NCI-H146 (cell line): ENCODE measurements around the gene LHX3.

Experiments used
- DNase-seq: peaks from one replicate; lab custom pipeline; 2025; lab: John Stamatoyannopoulos, UW

Gene LHX3

DNA sequence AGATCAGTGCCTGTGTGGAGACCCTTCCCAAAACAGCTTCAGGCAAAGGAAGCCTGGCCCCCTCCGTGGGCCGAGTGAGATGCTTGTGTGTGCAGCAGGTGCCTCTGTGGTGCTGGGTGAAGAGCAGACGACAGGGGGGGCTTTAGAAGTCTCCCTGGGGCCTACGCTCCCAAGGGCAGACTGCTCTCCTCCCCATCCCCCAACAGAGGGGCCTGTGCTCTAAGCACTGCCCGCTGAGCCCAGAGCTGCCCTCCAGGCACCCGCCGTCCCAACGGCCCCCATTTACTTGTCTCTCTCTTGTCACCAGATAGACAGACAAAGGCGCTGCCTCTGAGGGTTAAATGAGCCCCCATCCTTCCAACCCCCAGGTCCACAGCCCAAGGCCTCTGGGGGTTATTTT lies 2.7 kb upstream of the LHX3 start:
- no peak for DNase-seq

DNA sequence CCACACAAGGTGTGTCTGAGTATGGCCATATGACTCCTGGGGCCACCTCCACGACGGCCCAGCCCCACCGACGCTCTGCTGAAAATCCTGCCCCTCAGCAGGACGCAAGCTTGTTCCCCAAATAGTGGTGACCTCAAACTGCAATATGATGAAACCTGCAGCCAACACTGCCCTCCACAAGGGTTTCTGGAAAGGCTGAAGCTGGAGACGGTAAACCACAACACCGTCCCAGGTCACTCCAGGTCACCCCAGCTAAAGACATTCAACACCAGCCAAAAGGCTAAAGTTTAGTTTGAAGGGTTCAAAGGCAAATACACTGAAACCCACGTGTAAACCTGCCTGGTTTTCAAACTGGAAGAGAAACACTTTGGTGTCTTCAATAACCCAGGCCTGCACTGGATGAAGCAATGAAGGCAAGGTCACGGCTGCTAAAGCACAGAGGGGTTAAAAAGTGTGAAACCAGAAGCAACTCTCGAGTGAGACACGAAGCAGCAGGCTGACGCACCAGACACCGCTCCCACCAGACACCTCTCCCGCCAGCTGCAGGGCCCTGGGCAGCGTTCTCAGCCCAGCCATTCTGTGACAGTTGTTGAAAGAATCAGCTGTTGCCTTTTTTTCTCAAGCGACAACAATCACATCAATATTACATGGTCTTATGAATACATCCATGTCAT lies 1.8 kb upstream of the LHX3 start:
- no peak for DNase-seq

DNA sequence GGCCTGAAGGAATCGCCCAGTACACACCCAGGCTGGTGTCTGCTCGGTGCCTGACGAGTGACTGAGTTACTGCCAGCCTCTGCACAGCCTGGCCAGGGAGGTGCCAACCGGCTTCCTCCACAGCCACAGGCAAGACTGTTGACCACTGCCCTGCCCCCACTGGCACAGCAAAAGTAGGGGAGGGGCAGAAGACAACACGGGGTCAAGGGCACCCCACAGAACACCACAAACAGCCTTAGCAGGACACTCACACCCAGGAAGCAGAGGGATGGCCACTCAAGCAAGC lies 722 bp upstream of the LHX3 start:
- DNase-seq, result no peak

DNA sequence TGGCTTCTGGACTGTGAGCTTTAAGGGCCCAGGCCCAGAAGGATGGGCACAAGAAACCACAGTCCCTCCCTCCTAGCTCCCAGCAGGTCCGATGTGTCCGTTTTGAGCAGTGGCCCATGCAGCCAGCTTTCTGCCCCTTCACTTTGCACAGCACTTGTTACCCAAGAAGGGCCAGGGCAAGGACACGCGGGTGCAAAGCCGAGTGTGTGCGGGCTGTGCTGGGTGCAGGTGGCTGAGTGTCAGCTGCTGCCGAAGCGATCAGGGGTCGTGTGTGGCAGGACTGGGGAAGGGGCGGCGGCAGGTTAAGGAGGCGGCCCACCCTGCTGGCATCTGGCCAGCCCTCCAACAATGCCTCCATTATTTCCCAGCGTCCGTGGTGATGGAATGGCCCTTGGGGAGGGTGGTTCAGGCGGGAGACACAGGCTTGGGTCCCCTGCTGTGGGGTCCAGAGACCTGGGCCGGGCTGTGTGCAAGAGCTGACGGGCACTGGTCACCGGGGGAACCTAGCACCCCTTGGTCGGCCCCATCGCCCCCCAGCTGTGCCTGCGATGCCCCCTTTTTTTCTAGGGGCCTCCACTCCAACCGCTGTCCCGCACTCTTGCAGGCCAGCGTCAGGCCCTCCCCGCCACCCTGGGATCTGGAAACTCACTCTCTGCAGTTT lies 653 bp downstream of the LHX3 start:
- DNase-seq, result no peak

DNA sequence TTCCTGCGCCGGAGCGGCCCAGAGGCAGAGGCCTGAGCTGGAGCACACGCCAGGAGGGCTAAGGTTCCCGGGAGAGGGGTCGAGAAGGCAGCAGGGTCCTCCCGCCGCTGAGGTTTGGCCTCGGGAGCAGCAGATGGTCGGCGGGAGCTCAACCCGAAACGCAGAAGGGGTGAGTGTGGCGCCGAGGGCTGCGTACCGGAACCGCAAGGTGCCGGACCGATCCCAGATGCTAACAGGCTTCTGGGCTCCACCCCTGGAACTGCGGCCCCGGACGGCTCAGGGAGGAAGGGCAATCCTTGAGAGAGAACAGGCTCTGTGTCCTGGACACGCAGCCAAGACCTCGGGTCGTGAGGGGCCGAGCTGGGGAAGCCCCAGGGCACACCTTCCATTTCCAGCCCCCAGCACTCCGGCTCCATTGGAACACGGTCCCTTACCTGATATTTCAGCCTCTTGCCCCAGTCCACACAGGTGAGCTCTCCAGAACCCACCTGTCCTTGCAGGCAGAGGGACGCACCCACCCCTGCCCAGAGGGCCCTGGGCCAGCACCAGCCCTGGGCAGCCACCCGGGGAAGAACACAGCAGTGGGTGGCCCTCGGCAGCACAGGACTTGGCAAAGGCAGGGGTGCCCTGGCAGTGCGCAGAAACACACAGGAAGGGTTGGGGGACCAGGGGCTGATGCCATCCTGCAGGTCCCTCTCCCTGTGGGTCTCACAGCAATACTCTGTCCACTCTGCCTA lies 1.4 kb downstream of the LHX3 start:
- no peak for DNase-seq

DNA sequence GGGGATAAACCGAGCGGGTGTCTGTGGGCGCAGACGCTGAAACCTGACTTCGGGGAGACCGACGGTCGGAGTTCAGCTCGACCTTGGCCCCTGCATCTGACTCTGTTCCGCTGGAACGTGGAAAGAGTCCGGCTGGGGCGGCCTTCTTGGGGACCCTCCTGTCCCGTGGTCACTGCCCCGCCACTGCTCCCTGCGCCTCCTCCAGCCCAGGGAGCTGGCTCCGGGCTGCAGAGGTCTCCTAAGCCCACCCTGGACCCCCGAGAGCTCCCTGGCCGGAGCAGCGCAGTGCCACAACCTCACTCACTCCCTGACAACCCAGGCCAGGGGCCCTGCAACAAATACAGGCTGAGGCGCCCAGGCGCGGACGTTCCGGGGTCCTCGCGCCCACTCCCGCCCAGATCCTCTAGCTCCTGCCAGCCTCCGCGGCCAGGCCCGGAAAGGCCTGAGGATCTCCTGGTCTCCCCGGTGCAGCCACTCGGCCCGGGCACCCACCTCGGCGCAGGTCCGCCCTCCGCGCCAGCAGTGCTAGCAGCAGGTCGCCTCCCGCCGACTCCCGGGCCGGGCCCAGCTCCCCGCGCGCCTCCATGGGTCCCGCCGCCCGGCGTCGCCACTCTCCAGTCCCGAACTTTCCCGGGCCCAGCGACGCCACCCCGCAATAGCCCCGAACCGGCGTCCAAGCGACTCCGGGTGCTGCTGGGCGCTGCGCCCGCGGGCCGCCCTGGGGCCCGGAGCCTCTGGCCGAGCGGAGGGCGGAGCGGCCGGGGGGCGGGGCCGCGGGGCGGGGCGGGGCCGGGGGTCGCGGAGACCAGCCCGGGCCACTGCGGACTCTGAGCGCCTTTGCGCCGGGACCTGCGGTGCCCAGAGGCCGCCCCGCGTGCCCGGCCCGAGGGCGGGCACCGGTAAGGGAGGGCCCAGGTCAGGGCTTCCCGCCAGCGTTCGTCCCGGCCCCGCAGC lies 2.2 kb downstream of the LHX3 start:
- no peak for DNase-seq

DNA sequence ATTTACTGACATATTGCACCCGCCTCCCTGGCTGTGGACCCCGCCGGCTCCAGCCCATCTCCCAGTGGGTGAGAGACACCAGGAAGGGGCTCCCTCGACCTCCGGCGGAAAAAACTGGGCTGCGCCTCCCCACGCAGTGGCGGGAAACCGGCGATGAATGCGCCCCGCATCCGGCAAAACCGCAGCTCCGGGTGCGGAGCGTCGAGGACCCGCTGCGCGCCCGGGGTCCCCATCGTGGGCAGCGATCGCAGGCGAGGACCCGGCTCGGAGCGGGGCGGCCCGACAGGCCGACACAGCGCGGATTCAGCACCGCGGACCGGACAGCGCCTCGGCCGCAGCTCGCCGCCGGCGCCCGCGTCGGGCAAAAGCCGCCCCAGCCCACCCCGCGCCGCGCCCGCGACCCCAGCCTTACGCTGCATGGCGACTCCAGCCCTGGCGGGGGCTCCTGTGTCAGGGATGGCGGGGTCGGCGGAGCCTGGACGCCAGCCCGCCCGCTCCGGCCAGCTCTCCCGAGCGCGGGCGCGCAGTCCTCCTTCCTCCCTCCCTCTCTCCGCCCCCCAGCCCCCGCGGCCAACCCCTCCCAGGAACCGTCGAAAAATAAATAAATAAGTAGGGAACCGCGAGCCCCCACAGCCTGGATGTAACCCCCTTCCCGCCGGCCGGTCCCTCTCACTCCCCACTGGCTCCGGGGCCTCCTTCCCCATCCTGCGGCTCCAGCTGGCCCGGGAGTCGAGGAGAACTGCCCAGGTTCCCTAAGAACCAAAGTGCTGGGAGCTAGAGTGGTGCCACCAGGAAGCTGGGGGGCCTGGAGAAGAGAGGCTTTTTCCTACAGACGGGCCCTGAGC lies 3.1 kb downstream of the LHX3 start:
- DNase-seq, result no peak

DNA sequence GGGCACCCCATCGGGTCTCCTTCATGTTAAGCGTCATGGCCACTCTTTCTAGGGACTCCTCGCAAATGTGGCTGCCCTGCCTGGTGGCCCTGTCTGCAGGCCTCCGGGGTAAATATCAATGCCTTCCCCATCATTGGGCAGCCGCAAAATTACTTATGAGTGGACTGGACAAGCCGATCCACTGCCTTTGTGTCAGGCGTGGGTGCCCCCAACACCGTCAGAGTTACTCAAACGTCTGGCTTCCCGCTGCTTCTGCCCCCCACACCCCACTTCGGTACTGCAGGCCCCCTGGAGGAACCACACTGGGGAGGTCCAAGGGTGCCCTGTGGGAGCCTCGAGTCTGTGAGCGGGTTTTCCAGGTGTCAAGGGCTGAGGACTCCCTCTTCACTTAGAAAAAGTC lies 3.8 kb downstream of the LHX3 start:
- DNase-seq, result no peak

DNA sequence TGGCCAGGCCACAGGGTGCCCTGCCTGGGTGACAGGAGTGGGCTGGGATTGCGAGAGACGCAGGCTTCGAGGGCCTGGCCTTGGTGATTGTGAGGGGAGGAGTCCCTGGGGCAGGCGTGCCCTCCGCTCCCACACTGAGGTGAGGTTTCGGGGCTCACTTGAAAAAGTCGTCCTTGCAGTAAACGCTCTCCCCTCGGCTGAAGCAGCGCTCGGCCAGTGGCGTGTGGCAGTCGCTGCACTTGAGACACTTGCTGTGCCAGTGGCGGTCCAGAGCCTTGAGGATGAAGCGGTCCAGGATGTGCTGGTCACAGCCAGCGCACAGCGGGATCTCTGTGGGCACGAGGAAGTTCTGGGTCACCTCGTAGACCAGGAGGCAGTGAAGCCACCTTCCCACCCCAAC lies 4.5 kb downstream of the LHX3 start:
- no peak for DNase-seq

DNA sequence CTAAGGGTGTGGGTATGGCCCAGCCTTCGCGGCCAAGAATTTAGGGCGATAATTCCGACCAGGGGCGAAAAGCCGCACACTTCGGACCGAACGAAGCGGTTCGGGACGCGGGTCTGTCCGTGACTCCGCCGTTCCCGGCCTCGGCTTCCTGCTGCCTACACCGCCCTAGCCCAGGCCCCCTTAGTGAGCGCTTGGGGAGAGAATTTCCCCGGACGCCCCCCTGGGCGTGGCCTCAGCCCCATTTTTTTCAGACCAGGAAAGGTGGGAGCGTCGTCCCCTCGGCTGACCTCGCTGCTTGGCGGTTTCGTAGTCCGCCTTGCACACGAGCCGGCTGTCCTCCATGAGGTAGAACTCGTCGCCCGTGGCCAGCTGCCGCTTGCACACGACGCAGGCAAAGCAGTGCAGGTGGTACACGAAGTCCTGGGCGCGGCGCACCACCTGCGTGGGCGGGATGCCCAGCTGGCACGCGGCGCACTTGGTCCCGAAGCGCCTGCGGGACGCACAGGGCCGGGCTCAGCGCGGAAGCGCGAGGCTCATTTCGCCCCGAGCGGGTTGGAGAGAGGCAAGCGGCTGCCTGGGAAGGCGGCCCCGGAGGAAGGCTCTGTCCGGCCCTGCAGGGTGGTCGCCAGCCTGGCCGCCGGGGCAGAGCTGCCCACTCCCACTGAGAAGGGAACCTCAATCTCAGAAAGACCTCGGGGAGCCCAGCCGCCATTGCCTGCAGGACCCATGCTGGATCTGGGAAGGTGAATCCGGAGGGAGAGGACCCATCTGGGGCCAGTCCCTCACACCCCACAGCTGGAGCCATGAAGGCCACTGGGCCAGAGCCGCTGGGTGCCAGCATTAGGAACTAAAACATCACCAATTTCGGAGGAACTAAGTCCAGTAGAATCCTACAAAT lies 5.3 kb downstream of the LHX3 start:
- no peak for DNase-seq

DNA sequence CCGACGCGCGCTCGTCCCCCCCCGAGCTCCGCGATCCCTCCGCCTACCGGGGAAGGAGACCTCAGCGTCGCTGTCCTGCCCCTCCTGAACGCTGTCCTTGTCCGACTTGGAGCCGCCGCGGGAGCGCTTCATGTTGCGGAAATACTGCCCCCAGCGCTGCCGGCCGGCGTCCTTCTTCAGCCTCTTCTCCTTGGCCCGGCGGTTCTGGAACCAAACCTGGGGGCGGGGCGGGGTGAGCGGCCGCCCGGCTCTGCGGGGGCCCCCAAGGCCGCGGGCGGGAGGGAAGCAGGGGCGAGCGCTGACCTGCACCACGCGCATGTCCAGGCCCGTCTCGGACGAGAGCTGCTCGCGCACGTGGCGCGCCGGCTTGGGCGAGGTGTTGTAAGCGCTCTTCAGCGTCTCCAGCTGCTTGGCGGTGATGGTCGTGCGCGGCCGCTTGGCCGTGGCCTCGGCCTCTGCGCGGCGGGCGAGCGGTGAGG lies 6.3 kb downstream of the LHX3 start:
- DNase-seq, result no peak

DNA sequence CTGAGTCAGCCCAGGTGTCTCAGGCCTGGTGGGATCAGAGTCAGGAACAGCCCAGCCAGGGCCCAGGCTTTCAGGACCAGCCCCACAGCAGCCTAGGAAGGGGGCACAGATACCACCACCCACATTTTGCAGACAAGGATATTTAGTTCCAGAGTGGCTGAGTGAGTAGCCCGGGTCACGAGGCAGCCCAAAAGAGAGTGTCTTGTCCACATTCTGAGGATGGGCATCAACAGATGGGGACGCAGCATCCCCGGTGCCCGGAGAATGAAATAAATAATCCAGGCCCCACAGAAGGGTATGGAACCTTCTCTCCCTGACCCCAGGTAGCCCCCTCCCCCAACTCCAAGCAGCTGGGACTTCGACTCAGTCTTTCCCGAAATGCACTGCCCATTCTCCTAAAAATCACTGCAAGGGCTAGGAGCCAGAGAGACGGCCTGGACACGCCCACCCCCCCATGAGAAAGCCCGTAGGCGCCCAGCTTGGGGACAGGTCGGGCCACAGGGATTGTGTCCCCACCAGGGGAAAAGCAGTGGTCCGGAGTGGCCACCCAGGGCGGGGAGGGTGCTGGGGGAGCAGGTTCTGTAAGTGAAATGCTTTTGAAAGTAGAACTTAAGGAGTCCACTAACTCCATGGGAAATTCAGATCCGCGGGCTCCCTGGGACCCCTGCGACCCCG lies 6.9 kb downstream of the LHX3 start:
- DNase-seq, result no peak

DNA sequence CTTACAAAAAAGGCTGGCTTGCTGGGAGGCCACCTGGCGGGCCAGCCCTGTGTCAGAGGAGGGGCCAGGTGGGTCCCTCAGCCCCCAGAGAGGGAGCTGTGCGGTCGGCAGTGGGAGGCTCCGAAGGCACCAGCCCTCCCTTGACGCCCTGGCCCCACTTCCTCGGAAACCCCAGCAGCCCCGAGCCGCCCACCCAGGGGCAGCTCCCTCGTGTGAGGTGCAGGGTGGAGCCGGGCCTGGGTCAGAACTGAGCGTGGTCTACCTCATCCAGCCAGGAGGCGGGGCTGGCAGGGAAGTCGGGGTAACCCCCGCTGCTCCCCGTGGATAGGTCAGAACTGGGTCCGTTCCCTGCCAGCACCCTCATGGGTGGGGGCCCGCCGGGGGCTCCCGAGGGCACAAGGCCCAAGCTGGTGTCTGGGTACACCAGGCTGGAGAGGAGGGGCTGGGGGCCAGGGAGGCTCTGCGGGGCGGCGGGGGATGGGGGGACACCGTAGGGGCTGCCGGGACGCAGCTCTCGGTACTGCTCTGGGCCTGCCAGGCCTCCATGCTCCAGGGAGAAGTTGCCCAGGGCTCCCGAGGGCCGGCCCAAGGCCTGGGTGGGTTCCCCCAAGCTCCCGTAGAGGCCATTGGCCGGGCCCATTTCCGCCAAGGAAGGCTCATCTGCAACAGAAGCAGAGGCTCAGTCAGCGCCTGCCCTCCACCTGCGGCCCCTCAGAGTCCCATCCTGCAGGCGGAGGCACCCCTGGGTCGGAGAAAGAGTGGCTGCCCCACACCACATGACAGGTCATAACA lies 7.6 kb downstream of the LHX3 start:
- DNase-seq, result no peak

DNA sequence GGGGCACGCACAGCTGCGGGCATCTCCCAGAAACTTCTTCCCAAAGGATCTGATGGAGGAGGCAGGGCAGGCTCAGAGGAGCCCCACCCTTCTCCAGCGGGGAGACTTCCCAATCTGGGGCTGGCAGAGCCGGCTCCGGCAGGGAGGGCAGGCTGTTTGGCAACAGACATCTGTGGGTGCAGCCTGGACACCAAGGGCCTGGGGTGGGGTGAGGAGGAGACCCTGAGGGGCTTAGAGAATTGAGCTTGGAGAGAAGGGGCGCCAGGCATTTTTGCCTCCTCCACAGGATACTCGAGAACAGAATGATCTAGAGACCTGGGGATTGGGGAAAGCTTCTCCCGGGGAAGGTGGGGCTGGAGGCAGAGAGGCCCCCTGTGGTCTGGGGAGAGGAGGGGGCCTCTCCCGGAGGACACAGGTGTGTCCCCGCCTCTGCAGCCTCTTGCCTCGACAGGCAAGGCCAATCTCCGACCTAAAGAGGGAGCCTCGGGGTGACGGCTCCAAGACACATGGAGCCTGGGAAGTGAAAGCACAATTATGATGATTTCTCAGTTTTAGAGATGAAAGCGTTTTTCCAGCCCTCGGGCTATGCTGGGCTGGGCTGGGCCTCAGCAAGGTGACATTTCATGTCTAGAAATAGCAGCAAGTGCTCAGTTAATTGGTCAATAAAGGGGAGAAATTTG lies 8.4 kb downstream of the LHX3 start:
- peak; percentile 82 for DNase-seq

DNA sequence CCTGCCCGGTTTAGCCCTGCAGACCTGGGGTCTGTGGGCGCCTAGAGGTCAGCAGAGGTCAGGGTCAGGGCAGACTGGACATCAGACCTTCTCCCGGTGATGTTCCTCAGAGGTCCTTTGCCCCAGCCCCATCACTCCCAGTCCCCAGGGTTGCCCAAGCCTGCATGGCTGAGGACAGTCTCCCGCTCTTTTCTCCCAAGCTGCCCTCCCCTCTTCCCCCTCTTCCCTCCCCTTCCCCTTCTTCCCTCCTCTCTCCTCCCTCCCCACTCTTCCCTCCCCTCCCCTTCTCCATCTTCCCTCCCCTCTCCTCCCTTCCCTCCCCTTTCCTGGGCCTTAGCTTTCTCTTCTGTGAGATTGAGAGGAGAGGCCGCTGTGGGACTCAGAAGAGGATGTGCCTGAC lies 10.4 kb downstream of the LHX3 start:
- DNase-seq, result no peak

DNA sequence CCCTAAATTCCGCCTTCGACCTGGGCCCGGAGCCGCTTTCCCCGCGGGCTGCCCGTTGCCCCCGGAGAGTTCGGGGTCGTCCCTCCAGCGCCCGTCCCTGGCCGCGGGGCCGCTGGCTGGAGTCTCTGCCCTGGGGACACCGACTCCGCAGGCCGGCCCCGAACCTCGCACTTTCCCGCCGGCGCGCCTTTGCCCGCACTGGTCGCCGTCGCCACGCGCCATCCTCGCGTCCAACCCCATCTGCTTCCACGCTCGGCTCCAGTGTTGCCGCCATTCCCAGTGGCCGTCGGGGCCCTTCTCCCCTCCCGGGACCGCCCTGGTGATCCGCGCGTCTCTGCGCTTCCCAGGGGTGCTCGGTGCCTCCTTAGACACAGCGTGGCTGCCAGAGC lies 11.0 kb downstream of the LHX3 start:
- DNase-seq, result no peak

DNA sequence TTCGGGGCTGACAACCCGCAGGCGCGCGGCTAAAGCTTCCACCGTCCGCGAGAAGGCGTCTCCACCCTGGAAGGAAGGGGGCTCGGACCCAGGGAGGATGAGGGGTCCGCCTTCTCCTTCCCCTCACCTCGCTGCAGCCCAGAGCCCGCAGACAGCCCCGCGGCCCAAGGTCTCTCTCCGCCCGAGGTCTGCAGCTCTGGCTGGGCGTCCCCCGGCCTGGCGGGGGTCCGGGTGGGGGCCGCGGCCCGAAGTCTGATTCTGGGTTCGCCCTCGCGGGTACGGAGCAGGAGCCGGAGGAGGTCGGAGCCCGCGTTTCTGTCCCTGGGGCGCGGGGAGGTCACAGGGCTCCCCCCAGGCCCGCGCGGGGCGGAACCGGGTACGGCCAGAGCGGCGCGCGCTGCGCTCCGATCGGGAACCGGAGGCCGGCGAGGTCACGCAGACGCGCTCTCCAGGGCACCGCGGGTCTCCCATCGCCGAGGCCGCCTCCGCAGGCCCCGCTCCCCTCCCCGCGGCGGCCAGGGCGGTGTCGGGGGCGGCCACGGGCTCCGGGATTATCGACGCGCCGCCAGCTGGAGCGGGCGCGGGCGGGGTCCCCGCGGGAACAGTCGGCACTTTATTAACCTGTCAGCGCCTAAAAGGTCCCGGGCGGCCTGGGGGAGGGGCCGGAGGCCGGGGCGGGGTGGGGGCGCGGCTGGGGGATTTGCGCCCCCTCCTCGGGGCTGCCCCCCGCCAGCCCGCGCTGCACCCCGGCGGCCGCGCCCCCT lies 11.6 kb downstream of the LHX3 start:
- DNase-seq, result no peak
